WI38 (cell line): ENCODE measurements around the gene MCAM.

Experiments
- H3K4me3 ChIP-seq: 2 replicates; pipeline ENCODE4 v1.5.1; 2011; ENCODE audit warnings: low read depth, mild to moderate bottlenecking, control low read depth, low read length
- TF ChIP-seq, protein P1 (sequence below): IDR thresholded peaks from 2 replicates; pipeline ENCODE4 v1.5.1; 2012; ENCODE audit warnings: low read depth, mild to moderate bottlenecking, control low read depth, low read length

MCAM gene

DNA sequence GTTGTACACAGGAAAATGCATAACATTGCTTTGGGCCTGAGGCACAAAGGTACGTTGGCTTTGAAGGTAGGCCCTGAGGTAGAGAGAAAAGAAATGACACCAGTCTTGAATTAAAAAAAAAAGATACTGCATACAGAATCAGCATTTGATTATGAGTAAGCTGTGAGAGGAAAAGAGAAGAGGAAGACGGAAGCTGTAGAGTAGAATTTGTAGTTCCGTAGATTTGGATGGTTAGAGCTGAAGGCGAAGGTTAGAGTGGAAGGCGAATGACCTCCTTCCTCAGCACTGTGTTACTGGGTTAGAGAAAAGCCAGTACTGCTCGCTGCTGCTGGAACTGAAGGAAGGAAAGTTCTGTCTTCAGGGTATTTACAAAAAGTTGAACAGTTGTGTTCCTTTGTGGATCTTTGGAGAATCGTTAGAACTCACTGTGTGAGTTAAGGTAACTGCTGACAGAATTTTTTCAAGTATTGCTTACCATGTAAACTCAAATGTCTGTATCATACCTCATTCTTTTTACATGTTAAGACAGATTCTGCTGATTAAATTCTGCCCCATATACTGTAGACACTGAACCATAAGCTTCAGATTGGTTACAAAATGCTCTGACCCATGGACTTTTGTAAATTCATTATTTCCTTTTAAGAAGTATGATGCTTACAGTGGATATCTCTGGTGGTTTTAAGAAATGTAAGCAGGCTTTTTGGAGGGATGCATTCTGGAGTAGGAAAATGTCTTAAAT lies 50.2 kb downstream of the MCAM start:
- TF ChIP-seq, protein P1, sequence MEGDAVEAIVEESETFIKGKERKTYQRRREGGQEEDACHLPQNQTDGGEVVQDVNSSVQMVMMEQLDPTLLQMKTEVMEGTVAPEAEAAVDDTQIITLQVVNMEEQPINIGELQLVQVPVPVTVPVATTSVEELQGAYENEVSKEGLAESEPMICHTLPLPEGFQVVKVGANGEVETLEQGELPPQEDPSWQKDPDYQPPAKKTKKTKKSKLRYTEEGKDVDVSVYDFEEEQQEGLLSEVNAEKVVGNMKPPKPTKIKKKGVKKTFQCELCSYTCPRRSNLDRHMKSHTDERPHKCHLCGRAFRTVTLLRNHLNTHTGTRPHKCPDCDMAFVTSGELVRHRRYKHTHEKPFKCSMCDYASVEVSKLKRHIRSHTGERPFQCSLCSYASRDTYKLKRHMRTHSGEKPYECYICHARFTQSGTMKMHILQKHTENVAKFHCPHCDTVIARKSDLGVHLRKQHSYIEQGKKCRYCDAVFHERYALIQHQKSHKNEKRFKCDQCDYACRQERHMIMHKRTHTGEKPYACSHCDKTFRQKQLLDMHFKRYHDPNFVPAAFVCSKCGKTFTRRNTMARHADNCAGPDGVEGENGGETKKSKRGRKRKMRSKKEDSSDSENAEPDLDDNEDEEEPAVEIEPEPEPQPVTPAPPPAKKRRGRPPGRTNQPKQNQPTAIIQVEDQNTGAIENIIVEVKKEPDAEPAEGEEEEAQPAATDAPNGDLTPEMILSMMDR: no peak
- H3K4me3 ChIP-seq: no peak overlapping the region

DNA sequence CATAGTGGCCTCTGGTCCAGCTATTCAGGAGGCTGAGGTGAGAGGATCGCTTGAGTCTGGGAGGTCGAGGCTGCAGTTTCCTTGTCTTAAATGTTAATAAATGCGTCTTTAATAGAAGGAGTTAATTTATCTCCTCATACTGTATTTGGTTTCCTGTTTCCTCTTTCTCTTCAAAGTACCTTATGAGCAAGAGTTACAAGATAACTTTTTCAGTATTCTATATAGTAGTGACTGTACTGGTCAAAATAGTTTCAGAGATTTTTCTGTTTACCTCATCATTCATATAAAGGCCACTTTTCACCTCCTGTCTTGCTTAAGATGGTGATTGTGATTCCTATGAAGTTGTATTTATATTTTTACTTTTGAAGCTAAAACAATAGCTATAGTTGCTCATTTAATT lies 50.9 kb downstream of the MCAM start:
- TF ChIP-seq, protein P1: no peak
- H3K4me3 ChIP-seq: no peak overlapping the region

DNA sequence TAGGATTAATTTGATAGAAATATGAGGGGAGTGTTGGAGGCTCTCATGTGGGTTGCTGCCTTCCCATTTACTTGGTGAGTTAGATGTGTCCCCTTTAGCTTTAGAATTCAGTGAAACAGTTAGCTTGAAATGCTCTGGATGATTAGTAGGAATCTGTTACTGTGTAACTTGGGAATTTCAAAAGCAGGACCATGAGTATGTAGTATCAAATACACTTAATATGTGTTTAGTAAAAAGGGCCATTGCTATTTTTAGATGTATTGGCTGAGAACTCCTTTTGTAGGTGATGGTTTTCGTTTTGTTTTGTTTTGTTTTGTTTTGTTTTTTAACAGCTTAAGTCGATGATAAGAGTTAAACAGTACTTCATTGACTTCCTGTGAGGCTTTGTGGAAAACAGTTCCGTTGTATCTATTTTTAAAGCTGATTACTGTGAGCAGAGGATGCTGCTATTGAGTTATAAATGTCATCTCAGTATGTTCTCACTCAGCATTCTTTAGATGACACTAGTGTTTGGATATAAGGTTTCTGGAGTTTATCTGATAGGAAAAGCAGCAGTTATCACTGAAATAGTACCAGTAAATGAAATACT lies 53.5 kb downstream of the MCAM start:
- H3K4me3 ChIP-seq: 0 out of 2 replicates have a peak overlapping the region, but pooled peaks have one; percentile 6
- TF ChIP-seq, protein P1: no peak

DNA sequence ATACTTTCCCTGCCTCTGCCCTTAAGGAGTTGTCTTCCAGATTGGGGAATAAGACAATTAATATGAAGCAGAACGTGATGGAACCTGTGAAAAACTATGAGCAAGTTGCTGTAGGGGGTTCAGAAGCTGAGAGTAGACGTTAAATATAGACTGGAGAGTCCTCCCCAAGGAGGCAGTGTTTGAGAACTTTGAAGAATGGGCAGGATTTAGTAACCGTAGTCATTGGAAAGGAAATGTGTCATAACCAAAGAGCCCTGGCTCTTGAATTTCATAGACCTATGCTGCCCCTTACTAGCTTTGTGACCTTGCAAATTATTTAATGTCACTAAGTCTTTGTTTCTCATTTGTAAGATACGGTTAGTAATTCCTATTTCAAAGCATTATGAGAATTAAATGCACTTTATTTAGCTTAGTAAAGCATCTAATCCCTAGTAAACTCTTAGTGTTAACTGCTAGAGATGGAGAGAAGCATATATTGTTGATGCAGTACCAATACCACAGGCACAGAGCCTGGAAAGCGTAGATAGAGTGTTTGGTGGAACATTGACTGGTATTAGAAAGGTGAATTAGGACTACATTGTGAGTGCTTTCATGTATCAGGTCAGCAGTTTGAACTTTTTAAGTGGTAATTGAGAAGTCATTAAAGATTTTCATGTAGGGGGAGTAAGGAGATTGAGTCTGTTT lies 54.1 kb downstream of the MCAM start:
- TF ChIP-seq, protein P1: no peak
- 0 out of 2 replicates have a peak overlapping the region, but pooled peaks have one; percentile 6 for H3K4me3 ChIP-seq

DNA sequence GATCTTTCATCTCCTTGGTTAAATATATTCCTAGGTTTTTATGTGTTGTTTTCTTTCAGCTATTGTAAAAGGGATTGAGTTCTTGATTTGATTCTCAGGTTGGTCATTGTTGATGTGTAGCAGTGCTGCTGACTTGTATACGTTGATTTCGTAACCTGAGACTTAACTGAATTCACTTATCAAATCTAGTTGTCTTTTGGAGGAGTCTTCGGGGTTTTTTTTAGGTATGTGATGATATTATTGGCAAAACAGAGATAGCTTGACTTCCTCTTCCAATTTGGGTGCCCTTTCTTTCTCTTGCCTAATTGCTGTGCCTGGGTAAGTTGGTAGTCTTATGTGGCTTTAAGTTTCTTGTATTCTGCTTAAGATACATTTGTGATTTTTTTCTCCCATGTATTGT lies 57.9 kb downstream of the MCAM start:
- TF ChIP-seq, protein P1: no peak
- H3K4me3 ChIP-seq: no peak overlapping the region
